ENCODE results near the gene IMMP1L.

IMMP1L gene

GRCh38 chr11:31419138-31419537 is 90.3 kb downstream of the IMMP1L start:
- Histone ChIP-seq H3K9ac (ENCODE audit: low read length) (no peak overlapping the region), H2BK12ac (ENCODE audit: low read length) (no peak overlapping the region), H3K27me3 (ENCODE audit: insufficient read depth, low read length) (no peaks in the 10 kb centered on the region), H3K9me3 (ENCODE audit: insufficient read depth, low read depth, low read length) (no peaks in the 10 kb centered on the region), H2BK5ac (ENCODE audit: low read depth, low read length, poor library complexity) (no peak overlapping the region), H3K4me3 (ENCODE audit: low read depth, low read length) (no peak overlapping the region), H3K23ac (ENCODE audit: low read length) (no peak overlapping the region), H3K27ac (ENCODE audit: low read depth, low read length) (no peak overlapping the region), H4K12ac (ENCODE audit: low read depth, low read length) (no peak overlapping the region), H3K18ac (ENCODE audit: low read length) (no peak overlapping the region), H2AK5ac (ENCODE audit: low read length) (no peak overlapping the region), H3K4me1 (ENCODE audit: control insufficient read depth in 1 of 2, insufficient read depth in 2 of 2, low read length in 2 of 2) (no peaks in the 10 kb centered on the region), H4K8ac (ENCODE audit: low read depth, low read length) (no peak overlapping the region), H3K4me2 (ENCODE audit: low read length) (no peak overlapping the region), H2AFZ (ENCODE audit: insufficient read depth, low read length, poor library complexity) (no peak overlapping the region), H3K79me2 (ENCODE audit: control insufficient read depth, insufficient read depth, low read length, poor library complexity) (no peaks in the 10 kb centered on the region), H2BK120ac (ENCODE audit: insufficient read depth, low read length, poor library complexity) (no peak overlapping the region), H3K79me1 (ENCODE audit: low read length) (no peaks in the 10 kb centered on the region), H3K4ac (ENCODE audit: low read depth, low read length) (no peak overlapping the region), H3K36me3 (ENCODE audit: control insufficient read depth in 1 of 2, insufficient read depth in 2 of 2, low read length in 2 of 2) (no peaks in the 10 kb centered on the region), H4K91ac (ENCODE audit: low read depth, low read length) (no peak overlapping the region), H3K14ac (ENCODE audit: low read length) (no peak overlapping the region)
- no peak for DNase-seq
- WGBS (ENCODE audit: extremely low coverage, insufficient coverage, insufficient read length), result no CpG with 5 or more reads among the region's 3 CpGs

- no peaks in the 10 kb centered on the region for H3K79me2 ChIP-seq (ENCODE audit: control insufficient read depth, insufficient read depth, low read length, poor library complexity)
- H3K14ac ChIP-seq (ENCODE audit: low read length), result no peak overlapping the region
- no peak overlapping the region for H3K23ac ChIP-seq (ENCODE audit: low read length)
- no CpG with 5 or more reads among the region's 2 CpGs for WGBS (ENCODE audit: extremely low coverage, insufficient coverage, insufficient read length)
- no peaks in the 10 kb centered on the region for H3K79me1 ChIP-seq (ENCODE audit: low read length)
- H3K27ac ChIP-seq (ENCODE audit: low read depth, low read length), result no peak overlapping the region
- no peak overlapping the region for H4K91ac ChIP-seq (ENCODE audit: low read depth, low read length)
- H3K9me3 ChIP-seq (ENCODE audit: insufficient read depth, low read depth, low read length), result no peaks in the 10 kb centered on the region
- H2BK120ac ChIP-seq (ENCODE audit: insufficient read depth, low read length, poor library complexity), result no peak overlapping the region
- H4K8ac ChIP-seq (ENCODE audit: low read depth, low read length), result no peak overlapping the region
- H4K12ac ChIP-seq (ENCODE audit: low read depth, low read length), result no peak overlapping the region
- no peak overlapping the region for H3K18ac ChIP-seq (ENCODE audit: low read length)
- H3K27me3 ChIP-seq (ENCODE audit: insufficient read depth, low read length), result no peaks in the 10 kb centered on the region
- no peak overlapping the region for H3K9ac ChIP-seq (ENCODE audit: low read length)
- no peak overlapping the region for H2BK5ac ChIP-seq (ENCODE audit: low read depth, low read length, poor library complexity)
- H3K4me2 ChIP-seq (ENCODE audit: low read length), result no peak overlapping the region
- H3K4ac ChIP-seq (ENCODE audit: low read depth, low read length), result no peak overlapping the region
- no peak overlapping the region for H2BK12ac ChIP-seq (ENCODE audit: low read length)
- no peak overlapping the region for H3K4me3 ChIP-seq (ENCODE audit: low read depth, low read length)
- DNase-seq, result no peak
- H2AK5ac ChIP-seq (ENCODE audit: low read length), result no peak overlapping the region
- H3K4me1 ChIP-seq (ENCODE audit: control insufficient read depth in 1 of 2, insufficient read depth in 2 of 2, low read length in 2 of 2), result no peaks in the 10 kb centered on the region
- H3K36me3 ChIP-seq (ENCODE audit: control insufficient read depth in 1 of 2, insufficient read depth in 2 of 2, low read length in 2 of 2), result no peaks in the 10 kb centered on the region
- H2AFZ ChIP-seq (ENCODE audit: insufficient read depth, low read length, poor library complexity), result no peak overlapping the region
Observed at GRCh38 chr11:31417816-31418215, 91.6 kb downstream of the IMMP1L start.

GRCh38 chr11:31417357-31417756 is 92.1 kb downstream of the IMMP1L start:
- H3K9me3 ChIP-seq (ENCODE audit: insufficient read depth, low read depth, low read length), result no peaks in the 10 kb centered on the region
- H3K14ac ChIP-seq (ENCODE audit: low read length), result no peak overlapping the region
- no peaks in the 10 kb centered on the region for H3K79me1 ChIP-seq (ENCODE audit: low read length)
- no peak overlapping the region for H2AK5ac ChIP-seq (ENCODE audit: low read length)
- H3K4ac ChIP-seq (ENCODE audit: low read depth, low read length), result no peak overlapping the region
- H4K91ac ChIP-seq (ENCODE audit: low read depth, low read length), result no peak overlapping the region
- no peak for DNase-seq
- H3K27ac ChIP-seq (ENCODE audit: low read depth, low read length), result no peak overlapping the region
- no peak overlapping the region for H2BK120ac ChIP-seq (ENCODE audit: insufficient read depth, low read length, poor library complexity)
- no CpG with 5 or more reads among the region's 1 CpG for WGBS (ENCODE audit: extremely low coverage, insufficient coverage, insufficient read length)
- no peak overlapping the region for H3K4me3 ChIP-seq (ENCODE audit: low read depth, low read length)
- no peak overlapping the region for H2BK5ac ChIP-seq (ENCODE audit: low read depth, low read length, poor library complexity)
- no peak overlapping the region for H3K4me2 ChIP-seq (ENCODE audit: low read length)
- no peak overlapping the region for H3K23ac ChIP-seq (ENCODE audit: low read length)
- H3K36me3 ChIP-seq (ENCODE audit: control insufficient read depth in 1 of 2, insufficient read depth in 2 of 2, low read length in 2 of 2), result no peaks in the 10 kb centered on the region
- H3K9ac ChIP-seq (ENCODE audit: low read length), result no peak overlapping the region
- no peak overlapping the region for H4K12ac ChIP-seq (ENCODE audit: low read depth, low read length)
- no peak overlapping the region for H2BK12ac ChIP-seq (ENCODE audit: low read length)
- no peaks in the 10 kb centered on the region for H3K27me3 ChIP-seq (ENCODE audit: insufficient read depth, low read length)
- H3K4me1 ChIP-seq (ENCODE audit: control insufficient read depth in 1 of 2, insufficient read depth in 2 of 2, low read length in 2 of 2), result no peaks in the 10 kb centered on the region
- no peak overlapping the region for H2AFZ ChIP-seq (ENCODE audit: insufficient read depth, low read length, poor library complexity)
- no peak overlapping the region for H3K18ac ChIP-seq (ENCODE audit: low read length)
- H4K8ac ChIP-seq (ENCODE audit: low read depth, low read length), result no peak overlapping the region
- no peaks in the 10 kb centered on the region for H3K79me2 ChIP-seq (ENCODE audit: control insufficient read depth, insufficient read depth, low read length, poor library complexity)

- Histone ChIP-seq H3K4me1 (ENCODE audit: control insufficient read depth in 1 of 2, insufficient read depth in 2 of 2, low read length in 2 of 2) (no peaks in the 10 kb centered on the region), H3K27me3 (ENCODE audit: insufficient read depth, low read length) (no peaks in the 10 kb centered on the region), H3K14ac (ENCODE audit: low read length) (no peak overlapping the region), H3K79me2 (ENCODE audit: control insufficient read depth, insufficient read depth, low read length, poor library complexity) (no peaks in the 10 kb centered on the region), H3K9ac (ENCODE audit: low read length) (no peak overlapping the region), H3K18ac (ENCODE audit: low read length) (no peak overlapping the region), H2AK5ac (ENCODE audit: low read length) (no peak overlapping the region), H2BK120ac (ENCODE audit: insufficient read depth, low read length, poor library complexity) (no peak overlapping the region), H3K4me3 (ENCODE audit: low read depth, low read length) (no peak overlapping the region), H4K91ac (ENCODE audit: low read depth, low read length) (no peak overlapping the region), H4K12ac (ENCODE audit: low read depth, low read length) (no peak overlapping the region), H3K4me2 (ENCODE audit: low read length) (no peak overlapping the region), H2BK5ac (ENCODE audit: low read depth, low read length, poor library complexity) (no peak overlapping the region), H3K23ac (ENCODE audit: low read length) (no peak overlapping the region), H2BK12ac (ENCODE audit: low read length) (no peak overlapping the region), H4K8ac (ENCODE audit: low read depth, low read length) (no peak overlapping the region), H3K79me1 (ENCODE audit: low read length) (no peaks in the 10 kb centered on the region), H3K36me3 (ENCODE audit: control insufficient read depth in 1 of 2, insufficient read depth in 2 of 2, low read length in 2 of 2) (peaks cover 0 to 2% of the 10 kb centered on the region in 2 experiments), H3K27ac (ENCODE audit: low read depth, low read length) (no peak overlapping the region), H3K9me3 (ENCODE audit: insufficient read depth, low read depth, low read length) (no peaks in the 10 kb centered on the region), H3K4ac (ENCODE audit: low read depth, low read length) (no peak overlapping the region), H2AFZ (ENCODE audit: insufficient read depth, low read length, poor library complexity) (no peak overlapping the region)
- no peak for DNase-seq
- no CpG with 5 or more reads among the region's 4 CpGs for WGBS (ENCODE audit: extremely low coverage, insufficient coverage, insufficient read length)
Observed at GRCh38 chr11:31415435-31415834, 94.0 kb downstream of the IMMP1L start.

Measured in trophoblast cell (in vitro differentiated cells and primary cell).